SK-N-SH (cell line): ENCODE measurements around the gene MME. TPM values are rescaled to one million over a fixed set of nuclear protein-coding genes. Genes with fewer than 3 reads are reported as not detected.
"Not testable (repeated sequence)": the region's sequence is repeated elsewhere in the genome, so short reads cannot be mapped to it uniquely, and the experiment has no call there.

Source experiments
- CTCF ChIA-PET: fragments of 300-600, 350-600 bp; formaldehyde crosslinking; extraction: SDS; loops from one replicate; lab custom pipeline; 2021; lab: Yijun Ruan, JAX
- POLR2A ChIA-PET: fragments of 350-600 bp; sonication (Branson Sonifier 250); formaldehyde crosslinking; extraction: SDS; loops from one replicate; lab custom pipeline; 2020; ENCODE audit warnings: antibody characterized with exemption, inconsistent platforms; lab: Yijun Ruan, JAX
- DNase-seq: peaks from one replicate; pipeline ENCODE4 v3.0.0; 2012
- H2AFZ ChIP-seq: fragments of 200-600 bp; sonication (generic); 2 replicates; pipeline ENCODE4 v1.8.1; 2016; ENCODE audit warnings: antibody characterized with exemption, mild to moderate bottlenecking, low read depth
- H3F3A ChIP-seq: fragments of 200-600 bp; sonication (generic); replicated peaks from 2 replicates; pipeline ENCODE3; 2016; ENCODE audit warnings: antibody characterized with exemption, mild to moderate bottlenecking; ENCODE audit not compliant: insufficient read depth
- H3K27ac ChIP-seq, 2 experiments: fragments of 200-500 bp in 1 of 2; fragments of 200-600 bp in 1 of 2; sonication (Bioruptor generic) in 1 of 2; sonication (generic), shearing (Covaris generic) in 1 of 2; 2 replicates each; pipeline versions ENCODE4 v1.5.1 to v1.6.1; 2014 to 2016; ENCODE audit warnings: low read depth in 2 of 2, inconsistent platforms in 1 of 2, low read length in 1 of 2, mild to moderate bottlenecking in 1 of 2, mixed read lengths in 1 of 2
- H3K27me3 ChIP-seq: fragments of 200-600 bp; sonication (generic), shearing (Covaris generic); 2 replicates; pipeline ENCODE4 v1.6.1; 2016; ENCODE audit warnings: mixed run types; ENCODE audit not compliant: insufficient read depth
- H3K36me3 ChIP-seq, 2 experiments: fragments of 200-500 bp in 1 of 2; fragments of 200-600 bp in 1 of 2; sonication (Bioruptor generic) in 1 of 2; sonication (generic) in 1 of 2; replicated peaks in 1 of 2; 2 replicates each; pipeline versions ENCODE3 to v1.5.1; 2014 to 2016; ENCODE audit warnings: low read length in 1 of 2, mild to moderate bottlenecking in 1 of 2; ENCODE audit not compliant: insufficient read depth in 2 of 2, control insufficient read depth in 1 of 2
- H3K4me1 ChIP-seq, 2 experiments: fragments of 200-500 bp in 1 of 2; fragments of 200-600 bp in 1 of 2; sonication (Bioruptor generic) in 1 of 2; sonication (generic), shearing (Covaris generic) in 1 of 2; 2 replicates each; pipeline versions ENCODE4 v1.5.1 to v1.6.1; 2014 to 2016; ENCODE audit warnings: low read depth in 1 of 2, low read length in 1 of 2, mixed run types in 1 of 2; ENCODE audit not compliant: insufficient read depth in 2 of 2, control insufficient read depth in 1 of 2
- H3K4me2 ChIP-seq: fragments of 200-600 bp; sonication (generic), shearing (Covaris generic); 2 replicates; pipeline ENCODE4 v1.6.1; 2017; ENCODE audit warnings: mixed run types
- H3K4me3 ChIP-seq, 2 experiments: fragments of 200-500 bp in 1 of 2; fragments of 200-600 bp in 1 of 2; sonication (Bioruptor generic) in 1 of 2; sonication (generic), shearing (Covaris generic) in 1 of 2; 2 replicates each; pipeline versions ENCODE4 v1.5.1 to v1.8.1; 2014 to 2016; ENCODE audit warnings: low read depth in 2 of 2, inconsistent platforms in 1 of 2, low read length in 1 of 2, mild to moderate bottlenecking in 1 of 2, mixed read lengths in 1 of 2, moderate library complexity in 1 of 2
- H3K79me2 ChIP-seq: fragments of 200-600 bp; sonication (generic); 2 replicates; pipeline ENCODE4 v1.8.1; 2017; ENCODE audit warnings: mild to moderate bottlenecking; ENCODE audit not compliant: insufficient read depth
- H3K9ac ChIP-seq: fragments of 200-600 bp; sonication (generic); 2 replicates; pipeline ENCODE4 v1.6.1; 2017; ENCODE audit warnings: mixed run types
- H3K9me2 ChIP-seq: fragments of 200-600 bp; sonication (generic); 2 replicates; pipeline ENCODE4 v1.6.1; 2017; ENCODE audit warnings: mixed run types
- H3K9me3 ChIP-seq: fragments of 200-600 bp; sonication (generic); 2 replicates; pipeline ENCODE4 v1.6.1; 2017; ENCODE audit warnings: mixed run types, mild to moderate bottlenecking, moderate library complexity
- H4K20me1 ChIP-seq: fragments of 200-600 bp; sonication (generic); 2 replicates; pipeline ENCODE4 v1.6.1; 2017; ENCODE audit warnings: mild to moderate bottlenecking, mixed run types; ENCODE audit not compliant: insufficient read depth
- FOXJ3 ChIP-seq: sonication (generic); formaldehyde crosslinking; IDR thresholded peaks from 2 replicates; pipeline ENCODE4 v1.5.1; 2020; ENCODE audit warnings: mild to moderate bottlenecking, missing genetic modification reagents
- GATA2 ChIP-seq: sonication (generic); formaldehyde crosslinking; IDR thresholded peaks from 2 replicates; pipeline ENCODE4 v1.5.0; 2020; ENCODE audit warnings: mild to moderate bottlenecking, missing genetic modification reagents
- MXI1 ChIP-seq: IDR thresholded peaks from 2 replicates; pipeline ENCODE4 v1.6.1; 2012; ENCODE audit warnings: mild to moderate bottlenecking, low read depth, low read length, improper control_type of control experiment
- RFX5 ChIP-seq: IDR thresholded peaks from 2 replicates; pipeline ENCODE4 v1.6.1; 2012; ENCODE audit warnings: mild to moderate bottlenecking, improper control_type of control experiment, low read length
- SMC3 ChIP-seq: IDR thresholded peaks from 2 replicates; pipeline ENCODE4 v1.6.1; 2012; ENCODE audit warnings: low read depth, low read length, improper control_type of control experiment
- ZBTB33 ChIP-seq: IDR thresholded peaks from 2 replicates; pipeline ENCODE4 v1.4.0; 2012; ENCODE audit warnings: low read depth, borderline replicate concordance
- WGBS: methylation state at CpG from one replicate; pipeline ENCODE4 v1.1.6; 2017; ENCODE audit warnings: low lambda C conversion rate; 5-methylcytosine and 5-hydroxymethylcytosine counted together
- polyA plus RNA-seq, 3 experiments: library from polyadenylated mRNA; depleted of rRNA; stranded (reverse); fragments of >200 nt; gene quantifications; 2 replicates each; pipeline ENCODE4 v1.2.3, GENCODE V29; 2012
- TF ChIP-seq, protein P1 (sequence below): fragments of 150-350 bp; IDR thresholded peaks from 2 replicates; pipeline ENCODE4 v1.6.1; 2016; ENCODE audit warnings: mild to moderate bottlenecking, low read depth, low read length
- TF ChIP-seq, protein P2 (sequence below): fragments of 200-600 bp; sonication (generic); IDR thresholded peaks from 2 replicates; pipeline ENCODE4 v1.6.1; 2017; ENCODE audit warnings: antibody characterized with exemption, mild to moderate bottlenecking, moderate library complexity

The MME gene
- polyA plus RNA-seq, 1 of the 3 experiments (the other 2 are of a cell fraction) = 167 TPM

- TF ChIP-seq, protein P1, sequence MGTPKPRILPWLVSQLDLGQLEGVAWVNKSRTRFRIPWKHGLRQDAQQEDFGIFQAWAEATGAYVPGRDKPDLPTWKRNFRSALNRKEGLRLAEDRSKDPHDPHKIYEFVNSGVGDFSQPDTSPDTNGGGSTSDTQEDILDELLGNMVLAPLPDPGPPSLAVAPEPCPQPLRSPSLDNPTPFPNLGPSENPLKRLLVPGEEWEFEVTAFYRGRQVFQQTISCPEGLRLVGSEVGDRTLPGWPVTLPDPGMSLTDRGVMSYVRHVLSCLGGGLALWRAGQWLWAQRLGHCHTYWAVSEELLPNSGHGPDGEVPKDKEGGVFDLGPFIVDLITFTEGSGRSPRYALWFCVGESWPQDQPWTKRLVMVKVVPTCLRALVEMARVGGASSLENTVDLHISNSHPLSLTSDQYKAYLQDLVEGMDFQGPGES = no peak
- TF ChIP-seq SMC3 (no peak), FOXJ3 (CRISPR knock-in tag) (no peak), GATA2 (CRISPR knock-in tag) (no peak), RFX5 (no peak)
These were observed 31.9 kb downstream of the MME start (continued) for GRCh38 chr3:155111971-155112370.

DNA sequence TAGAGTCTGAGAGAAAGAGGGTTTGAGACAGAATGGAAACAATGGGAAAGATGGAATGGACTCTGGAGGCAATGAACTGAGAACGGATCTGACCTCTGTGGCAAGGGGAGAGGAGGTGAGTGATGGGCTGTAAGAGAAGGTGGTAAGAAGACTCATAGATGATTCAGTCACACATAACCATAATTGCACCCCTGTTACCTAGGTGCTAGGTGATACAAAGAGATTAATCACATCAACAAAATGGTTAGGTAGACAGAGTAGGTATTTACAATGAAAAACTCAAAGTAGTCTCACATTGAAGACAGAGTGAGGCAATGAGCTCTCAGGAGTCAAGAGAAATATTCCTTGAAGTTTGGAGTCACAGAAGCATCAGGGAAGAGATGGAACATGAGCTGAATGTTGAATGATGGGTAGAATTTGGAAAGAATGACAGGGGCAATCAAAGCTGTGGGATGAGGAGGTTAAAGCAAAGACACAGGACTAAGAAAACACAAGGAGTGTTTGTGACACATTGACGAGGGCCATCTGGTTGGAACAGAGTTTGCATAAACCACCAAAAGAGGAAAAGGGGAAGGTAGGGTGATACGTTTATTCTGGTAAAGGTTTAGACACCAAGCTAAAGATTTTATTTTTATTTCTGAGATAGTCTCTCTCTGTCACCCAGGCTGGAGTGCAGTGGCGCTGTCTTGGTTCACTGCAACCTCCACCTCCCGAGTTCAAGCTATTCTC is 32.7 kb downstream of the MME start:
- Histone ChIP-seq H3F3A (no peaks in the 10 kb centered on the region), H2AFZ (no peak overlapping the region), H3K4me3 (no peak overlapping the region), H3K79me2 (no peaks in the 10 kb centered on the region), H3K4me1 (no peaks in the 10 kb centered on the region; a peak in 1 of 4 replicates), H3K27me3 (no peaks in the 10 kb centered on the region), H3K9me2 (no peaks in the 10 kb centered on the region), H3K4me2 (no peak overlapping the region), H3K27ac (no peak overlapping the region), H3K9me3 (no peaks in the 10 kb centered on the region; the same call in 1 of the 2 replicates), H4K20me1 (no peaks in the 10 kb centered on the region)
- CTCF ChIA-PET = interaction anchor here (1.4 kb wide), 1 partner anchor 8 kb away, joined by 4 read pairs; no protein-coding TSS in a partner anchor
- WGBS = 52% methylated on average over 5 of the region's 5 CpGs
- TF ChIP-seq MXI1 (no peak), ZBTB33 (no peak)
- TF ChIP-seq, protein P2, sequence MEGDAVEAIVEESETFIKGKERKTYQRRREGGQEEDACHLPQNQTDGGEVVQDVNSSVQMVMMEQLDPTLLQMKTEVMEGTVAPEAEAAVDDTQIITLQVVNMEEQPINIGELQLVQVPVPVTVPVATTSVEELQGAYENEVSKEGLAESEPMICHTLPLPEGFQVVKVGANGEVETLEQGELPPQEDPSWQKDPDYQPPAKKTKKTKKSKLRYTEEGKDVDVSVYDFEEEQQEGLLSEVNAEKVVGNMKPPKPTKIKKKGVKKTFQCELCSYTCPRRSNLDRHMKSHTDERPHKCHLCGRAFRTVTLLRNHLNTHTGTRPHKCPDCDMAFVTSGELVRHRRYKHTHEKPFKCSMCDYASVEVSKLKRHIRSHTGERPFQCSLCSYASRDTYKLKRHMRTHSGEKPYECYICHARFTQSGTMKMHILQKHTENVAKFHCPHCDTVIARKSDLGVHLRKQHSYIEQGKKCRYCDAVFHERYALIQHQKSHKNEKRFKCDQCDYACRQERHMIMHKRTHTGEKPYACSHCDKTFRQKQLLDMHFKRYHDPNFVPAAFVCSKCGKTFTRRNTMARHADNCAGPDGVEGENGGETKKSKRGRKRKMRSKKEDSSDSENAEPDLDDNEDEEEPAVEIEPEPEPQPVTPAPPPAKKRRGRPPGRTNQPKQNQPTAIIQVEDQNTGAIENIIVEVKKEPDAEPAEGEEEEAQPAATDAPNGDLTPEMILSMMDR = no peak
- TF ChIP-seq, all 33 proteins: peak for 0
- POLR2A ChIA-PET = no interaction called here
- no peak for DNase-seq
- Histone ChIP-seq H3K36me3 (peaks cover 0 to 28% of the 10 kb centered on the region in 2 experiments), H3K9ac (no peak overlapping the region)

GRCh38 chr3:155124745-155125144 is 44.6 kb downstream of the MME start:
- H3K27me3 ChIP-seq, CTCF ChIA-PET, H3K4me1 ChIP-seq, H3K9me2 ChIP-seq, H4K20me1 ChIP-seq, H2AFZ ChIP-seq, H3K9ac ChIP-seq, H3F3A ChIP-seq, H3K4me3 ChIP-seq, DNase-seq, H3K36me3 ChIP-seq, H3K27ac ChIP-seq, H3K4me2 ChIP-seq, H3K79me2 ChIP-seq, H3K9me3 ChIP-seq, POLR2A ChIA-PET: not testable (repeated sequence)
- WGBS = no CpG with 5 or more reads among the region's 14 CpGs
